ENCODE data around the gene MTMR3. TPM values are rescaled to one million over a fixed set of nuclear protein-coding genes. Genes with fewer than 3 reads are reported as not detected.

Gene MTMR3
- total and polyA plus RNA-seq, 2 of the 8 experiments (the other 6 are each of a cell fraction or from before 2014, with no cell fraction given): 16.9 to 18.5 TPM

DNA sequence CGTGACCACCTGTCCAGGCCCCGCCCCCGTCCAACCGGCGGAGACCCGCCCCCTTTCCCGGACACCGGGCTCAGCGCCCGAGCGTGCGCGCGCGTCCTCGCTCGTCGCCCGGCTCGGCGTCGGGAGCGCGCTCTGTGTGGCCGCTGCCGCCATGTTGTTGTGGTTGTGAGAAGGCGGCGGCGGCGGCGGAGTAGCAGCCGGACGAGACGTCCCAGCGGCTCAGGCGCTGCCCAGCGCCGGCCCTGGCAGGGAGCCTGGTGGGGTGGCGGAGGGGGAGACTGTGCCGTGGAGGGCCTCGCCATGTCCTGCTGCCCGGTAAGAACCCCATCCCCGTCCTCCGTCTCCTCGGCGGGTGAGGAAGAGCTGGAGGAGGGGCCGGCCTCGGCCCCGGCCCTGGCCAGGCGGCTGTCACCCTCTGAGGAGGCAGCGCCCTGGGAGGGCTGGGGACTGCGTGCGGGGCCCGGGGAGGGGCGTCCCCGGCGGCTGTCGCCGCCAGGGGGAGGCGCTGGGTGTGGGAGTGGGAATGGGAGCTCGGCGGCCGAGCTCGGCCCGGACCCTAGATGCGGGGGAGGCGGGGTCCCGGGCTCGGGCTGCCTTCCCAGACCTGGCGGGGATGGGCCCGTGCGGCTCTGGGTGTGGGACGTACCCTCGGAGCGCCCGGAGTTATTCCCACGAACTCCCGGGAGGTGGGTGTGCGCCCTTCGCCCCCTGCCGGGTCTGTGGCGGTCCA lies at the start of gene MTMR3 (continued):
- TF ChIP-seq CTCF (IDR thresholded peaks at IDR 0.05; ENCODE audit: control extremely low read depth in 1 of 3, insufficient read depth in 1 of 3, low read depth in 1 of 3, low read length in 3 of 3) (peak in 1 of 3 experiments; percentile 7; a peak in 1 of 4 replicates), CEBPB (IDR thresholded peaks at IDR 0.05; ENCODE audit: low read depth, low read length) (no peak), SRF (IDR thresholded peaks at IDR 0.05; ENCODE audit: low read depth, low read length) (no peak), KDM4A (IDR thresholded peaks at IDR 0.05; ENCODE audit: low read depth, low read length, severe bottlenecking) (peak; percentile 66), RXRA (IDR thresholded peaks at IDR 0.05; ENCODE audit: insufficient read depth, low read depth, low read length) (no peak), POLR2AphosphoS5 (IDR thresholded peaks at IDR 0.05; ENCODE audit: low read depth, low read length) (peak; percentile 26; the same call in 1 of the 2 replicates), YY1 (IDR thresholded peaks at IDR 0.05; ENCODE audit: low read depth, low read length) (peak; percentile 91), KDM5A (IDR thresholded peaks at IDR 0.05; ENCODE audit: low read length) (no peak), POLR2A (IDR thresholded peaks at IDR 0.05; ENCODE audit: control extremely low read depth in 1 of 2, low read depth in 2 of 2, low read length in 2 of 2) (0 out of 3 replicates have a peak, but pooled peaks of 1 of the 2 experiments have one; percentile 38), SP4 (IDR thresholded peaks at IDR 0.05; ENCODE audit: low read length) (no peak), HDAC2 (IDR thresholded peaks at IDR 0.05; ENCODE audit: borderline replicate concordance in 1 of 2, low read depth in 2 of 2, low read length in 2 of 2) (no peak), EZH2 (IDR thresholded peaks at IDR 0.05; ENCODE audit: low read depth, low read length, severe bottlenecking) (no peak), KDM1A (IDR thresholded peaks at IDR 0.05; ENCODE audit: borderline replicate concordance, low read length) (no peak), BCL11A (IDR thresholded peaks at IDR 0.05; ENCODE audit: low read depth in 2 of 2, low read length in 2 of 2) (no peak), SIN3A (conservative IDR thresholded peaks at IDR 0.05 in 1 of 2, IDR thresholded peaks at IDR 0.05 in 1 of 2; ENCODE audit: low read depth in 1 of 2, low read length in 2 of 2) (peak; percentile 10 to 73; a peak in 1 of 4 replicates), TBP (IDR thresholded peaks at IDR 0.05; ENCODE audit: low read depth, low read length) (no peak; the same call in 1 of the 2 replicates), CBX5 (IDR thresholded peaks at IDR 0.05; ENCODE audit: low read depth, low read length) (no peak)
- TF ChIP-seq, protein P1, sequence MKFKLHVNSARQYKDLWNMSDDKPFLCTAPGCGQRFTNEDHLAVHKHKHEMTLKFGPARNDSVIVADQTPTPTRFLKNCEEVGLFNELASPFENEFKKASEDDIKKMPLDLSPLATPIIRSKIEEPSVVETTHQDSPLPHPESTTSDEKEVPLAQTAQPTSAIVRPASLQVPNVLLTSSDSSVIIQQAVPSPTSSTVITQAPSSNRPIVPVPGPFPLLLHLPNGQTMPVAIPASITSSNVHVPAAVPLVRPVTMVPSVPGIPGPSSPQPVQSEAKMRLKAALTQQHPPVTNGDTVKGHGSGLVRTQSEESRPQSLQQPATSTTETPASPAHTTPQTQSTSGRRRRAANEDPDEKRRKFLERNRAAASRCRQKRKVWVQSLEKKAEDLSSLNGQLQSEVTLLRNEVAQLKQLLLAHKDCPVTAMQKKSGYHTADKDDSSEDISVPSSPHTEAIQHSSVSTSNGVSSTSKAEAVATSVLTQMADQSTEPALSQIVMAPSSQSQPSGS (IDR thresholded peaks at IDR 0.05; ENCODE audit: low read length): no peak
- TF ChIP-seq, protein P2, sequence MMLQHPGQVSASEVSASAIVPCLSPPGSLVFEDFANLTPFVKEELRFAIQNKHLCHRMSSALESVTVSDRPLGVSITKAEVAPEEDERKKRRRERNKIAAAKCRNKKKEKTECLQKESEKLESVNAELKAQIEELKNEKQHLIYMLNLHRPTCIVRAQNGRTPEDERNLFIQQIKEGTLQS (IDR thresholded peaks at IDR 0.05; ENCODE audit: insufficient read depth, low read depth, low read length): no peak
